ENCODE data around the gene OR8B4.

The OR8B4 gene

DNA sequence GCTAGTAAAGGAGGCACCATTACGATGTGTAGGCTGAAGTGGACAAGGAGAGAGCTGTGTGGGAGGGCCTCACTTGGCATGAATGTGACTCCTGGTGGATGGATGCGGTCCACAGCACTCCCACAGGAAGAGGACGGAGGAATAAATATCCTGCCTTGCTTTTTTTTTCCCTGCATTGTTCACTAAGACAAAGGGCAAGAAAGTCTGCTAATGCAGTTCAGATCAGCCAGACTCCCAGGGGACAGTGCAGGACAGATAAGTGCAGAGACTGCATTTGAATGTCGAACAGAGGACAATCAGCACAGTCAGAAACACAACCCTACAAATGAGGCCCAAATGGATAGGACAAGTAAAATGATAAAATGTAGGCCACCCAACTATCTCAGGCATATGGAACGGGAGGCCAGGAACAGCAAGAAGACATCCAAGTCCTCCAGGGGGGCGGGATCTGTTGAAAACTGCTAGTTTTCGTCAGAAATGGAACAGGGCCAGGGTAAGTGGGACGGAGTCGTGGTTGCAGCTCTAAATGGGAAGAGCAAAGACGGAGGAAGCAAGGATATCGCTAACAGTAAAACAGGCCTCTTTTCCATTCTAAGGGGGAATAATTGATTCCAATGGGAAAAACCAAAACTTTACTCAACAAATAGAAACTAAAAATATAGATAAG is 46.0 kb upstream of the OR8B4 start (continued):
- no peak for TF ChIP-seq CREB5 (CRISPR knock-in tag; IDR thresholded peaks at IDR 0.05; ENCODE audit: low read depth)

- TF ChIP-seq SNAI2 (CRISPR knock-in tag; IDR thresholded peaks at IDR 0.05) = no peak
- no peak for TF ChIP-seq BACH2 (CRISPR knock-in tag; IDR thresholded peaks at IDR 0.05; ENCODE audit: borderline replicate concordance)
- TF ChIP-seq TOX (CRISPR knock-in tag; IDR thresholded peaks at IDR 0.05; ENCODE audit: borderline replicate concordance) = no peak
- TF ChIP-seq ARNTL (CRISPR knock-in tag; IDR thresholded peaks at IDR 0.05; ENCODE audit: borderline replicate concordance, low read depth) = no peak
- no peak for TF ChIP-seq OSR1 (CRISPR knock-in tag; IDR thresholded peaks at IDR 0.05)
- TF ChIP-seq CREB5 (CRISPR knock-in tag; IDR thresholded peaks at IDR 0.05; ENCODE audit: low read depth) = no peak
- TF ChIP-seq TCF4 (CRISPR knock-in tag; IDR thresholded peaks at IDR 0.05; ENCODE audit: borderline replicate concordance) = no peak
- no peak for TF ChIP-seq RARB (CRISPR knock-in tag; IDR thresholded peaks at IDR 0.05)
- TF ChIP-seq ESRRG (CRISPR knock-in tag; IDR thresholded peaks at IDR 0.05) = no peak
- TF ChIP-seq, protein P1, sequence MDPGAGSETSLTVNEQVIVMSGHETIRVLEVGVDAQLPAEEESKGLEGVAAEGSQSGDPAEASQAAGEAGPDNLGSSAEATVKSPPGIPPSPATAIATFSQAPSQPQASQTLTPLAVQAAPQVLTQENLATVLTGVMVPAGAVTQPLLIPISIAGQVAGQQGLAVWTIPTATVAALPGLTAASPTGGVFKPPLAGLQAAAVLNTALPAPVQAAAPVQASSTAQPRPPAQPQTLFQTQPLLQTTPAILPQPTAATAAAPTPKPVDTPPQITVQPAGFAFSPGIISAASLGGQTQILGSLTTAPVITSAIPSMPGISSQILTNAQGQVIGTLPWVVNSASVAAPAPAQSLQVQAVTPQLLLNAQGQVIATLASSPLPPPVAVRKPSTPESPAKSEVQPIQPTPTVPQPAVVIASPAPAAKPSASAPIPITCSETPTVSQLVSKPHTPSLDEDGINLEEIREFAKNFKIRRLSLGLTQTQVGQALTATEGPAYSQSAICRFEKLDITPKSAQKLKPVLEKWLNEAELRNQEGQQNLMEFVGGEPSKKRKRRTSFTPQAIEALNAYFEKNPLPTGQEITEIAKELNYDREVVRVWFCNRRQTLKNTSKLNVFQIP (CRISPR knock-in tag; IDR thresholded peaks at IDR 0.05; ENCODE audit: borderline replicate concordance, low read depth) = no peak
- no peak for TF ChIP-seq PPARA (CRISPR knock-in tag; IDR thresholded peaks at IDR 0.05; ENCODE audit: borderline replicate concordance)
- no peak for TF ChIP-seq PATZ1 (CRISPR knock-in tag; IDR thresholded peaks at IDR 0.05; ENCODE audit: borderline replicate concordance)
- no peak for ATAC-seq
Observed at GRCh38 chr11:124467381-124467927, 42.8 kb upstream of the OR8B4 start.

DNA sequence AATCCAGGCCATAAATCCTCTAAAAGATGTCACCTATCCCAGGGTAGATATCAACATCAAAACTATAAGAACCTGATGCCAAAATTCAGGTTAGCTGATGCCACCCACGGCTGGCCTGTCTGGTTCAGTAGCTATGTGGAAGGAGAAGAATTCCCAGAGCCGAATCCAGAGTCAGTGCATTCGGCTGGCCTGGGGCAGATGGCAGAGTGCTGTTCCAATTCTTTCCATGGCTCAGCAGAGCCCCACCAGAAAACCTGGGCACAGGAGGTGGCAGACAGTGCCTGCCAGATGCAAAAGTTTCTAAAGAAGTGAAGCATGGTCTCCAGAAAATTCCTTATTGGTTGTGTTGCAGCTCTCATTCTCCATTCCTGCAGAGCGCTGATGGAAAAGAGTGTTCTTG is 40.7 kb upstream of the OR8B4 start:
- no peak for ATAC-seq
- TF ChIP-seq TCF4 (CRISPR knock-in tag; IDR thresholded peaks at IDR 0.05; ENCODE audit: borderline replicate concordance) (no peak), ZFP3 (CRISPR knock-in tag; IDR thresholded peaks at IDR 0.05) (no peak), GLIS3 (CRISPR knock-in tag; IDR thresholded peaks at IDR 0.05) (no peak), PPARA (CRISPR knock-in tag; IDR thresholded peaks at IDR 0.05; ENCODE audit: borderline replicate concordance) (no peak), ESRRG (CRISPR knock-in tag; IDR thresholded peaks at IDR 0.05) (no peak), TSHZ2 (CRISPR knock-in tag; IDR thresholded peaks at IDR 0.05) (no peak), CSDC2 (CRISPR knock-in tag; IDR thresholded peaks at IDR 0.05) (no peak), ZNF565 (CRISPR knock-in tag; conservative IDR thresholded peaks at IDR 0.05; ENCODE audit: low read depth) (no peak), SNAI2 (CRISPR knock-in tag; IDR thresholded peaks at IDR 0.05) (no peak), ARNTL (CRISPR knock-in tag; IDR thresholded peaks at IDR 0.05; ENCODE audit: borderline replicate concordance, low read depth) (no peak), RARB (CRISPR knock-in tag; IDR thresholded peaks at IDR 0.05) (no peak), BACH2 (CRISPR knock-in tag; IDR thresholded peaks at IDR 0.05; ENCODE audit: borderline replicate concordance) (no peak), CSRNP3 (CRISPR knock-in tag; IDR thresholded peaks at IDR 0.05) (no peak), ZNF70 (CRISPR knock-in tag; IDR thresholded peaks at IDR 0.05) (no peak), ZC3H10 (CRISPR knock-in tag; IDR thresholded peaks at IDR 0.05) (no peak), OSR1 (CRISPR knock-in tag; IDR thresholded peaks at IDR 0.05) (no peak), CREB5 (CRISPR knock-in tag; IDR thresholded peaks at IDR 0.05; ENCODE audit: low read depth) (no peak)

Data from SK-N-SH treated with all-trans-retinoic acid at 6 μM for 48 hours (cell line).